HepG2 (cell line): ENCODE data around the gene GP2. TPM values are rescaled to one million over a fixed set of nuclear protein-coding genes. Genes with fewer than 3 reads are reported as not detected.

ENCODE experiments used
- BORCS8-MEF2B ChIP-seq: sonication (generic); formaldehyde crosslinking; IDR thresholded peaks from 2 replicates; pipeline ENCODE4 v1.8.0; 2022; ENCODE audit warnings: mild to moderate bottlenecking, missing genetic modification reagents
- CHD2 ChIP-seq: IDR thresholded peaks from 2 replicates; pipeline ENCODE4 v1.6.1; 2011; ENCODE audit warnings: low read depth, low read length, improper control_type of control experiment
- ELF1 ChIP-seq: sonication (generic); formaldehyde crosslinking; IDR thresholded peaks from 2 replicates; pipeline ENCODE4 v1.4.0; 2020; ENCODE audit warnings: missing genetic modification reagents
- ESRRA ChIP-seq: sonication (generic); formaldehyde crosslinking; IDR thresholded peaks from 2 replicates; pipeline ENCODE4 v1.5.1; 2020; ENCODE audit warnings: mild to moderate bottlenecking, low read depth, missing genetic modification reagents
- GABPB1 ChIP-seq: IDR thresholded peaks from 2 replicates; pipeline ENCODE4 v1.6.1; 2016; ENCODE audit warnings: mild to moderate bottlenecking, missing genetic modification reagents, moderate library complexity, missing compliant biosample characterization
- GATAD1 ChIP-seq: IDR thresholded peaks from 2 replicates; pipeline ENCODE4 v1.6.1; 2016; ENCODE audit warnings: missing genetic modification reagents, missing compliant biosample characterization
- SOX6 ChIP-seq, 2 experiments: fragments of 450-650 bp in 1 of 2; sonication (generic) in 1 of 2; formaldehyde crosslinking in 1 of 2; IDR thresholded peaks; 2 replicates each; pipeline versions ENCODE4 v1.4.0 to v1.6.1; 2017 to 2020; ENCODE audit warnings: antibody characterized with exemption in 1 of 2, mild to moderate bottlenecking in 1 of 2, missing genetic modification reagents in 1 of 2
- XBP1 ChIP-seq: sonication (generic); formaldehyde crosslinking; IDR thresholded peaks from 2 replicates; pipeline ENCODE4 v1.5.0; 2020; ENCODE audit warnings: missing genetic modification reagents
- ZBTB42 ChIP-seq: sonication (generic); formaldehyde crosslinking; IDR thresholded peaks from 2 replicates; pipeline ENCODE4 v1.5.0; 2020; ENCODE audit warnings: mild to moderate bottlenecking, missing genetic modification reagents
- ZMYM2 ChIP-seq: sonication (generic); formaldehyde crosslinking; IDR thresholded peaks from 2 replicates; pipeline ENCODE4 v1.8.0; 2022; ENCODE audit warnings: mild to moderate bottlenecking, missing genetic modification reagents
- ZNF12 ChIP-seq: sonication (generic); formaldehyde crosslinking; IDR thresholded peaks from 2 replicates; pipeline ENCODE4 v1.5.0; 2020; ENCODE audit warnings: missing genetic modification reagents
- ZNF207 ChIP-seq: fragments of 450-650 bp; IDR thresholded peaks from 2 replicates; pipeline ENCODE4 v1.6.1; 2016; ENCODE audit warnings: antibody characterized with exemption, borderline replicate concordance
- ZNF781 ChIP-seq: sonication (generic); formaldehyde crosslinking; IDR thresholded peaks from 2 replicates; pipeline ENCODE4 v1.5.1; 2020; ENCODE audit warnings: borderline replicate concordance, mild to moderate bottlenecking, missing genetic modification reagents; ENCODE audit errors: not compliant biosample characterization
- ZSCAN29 ChIP-seq: sonication (generic); formaldehyde crosslinking; conservative IDR thresholded peaks from 2 replicates; pipeline ENCODE4 v1.4.0; 2020; ENCODE audit warnings: mild to moderate bottlenecking, missing genetic modification reagents
- polyA plus RNA-seq, 8 experiments: library from polyadenylated mRNA; depleted of rRNA in 3 of 8; stranded (reverse) in 7 of 8; unstranded in 1 of 8; fragments of >200 nt; fragmentation: Illumina TruSeq in 4 of 8; extraction: Trizol in 4 of 8; gene quantifications; 2 replicates each; pipeline versions ENCODE4 v1.2.1 to v1.2.3, GENCODE V29; 2011 to 2016; ENCODE audit warnings: low read depth in 4 of 8, missing spikeins in 1 of 8, mixed read lengths in 1 of 8; ENCODE audit not compliant: insufficient read depth in 1 of 8
- total RNA-seq, 5 experiments: library from RNA; depleted of rRNA; stranded (reverse); fragments of >200 nt; fragmentation: Illumina TruSeq; extraction: Trizol; gene quantifications; 2 replicates each; pipeline ENCODE4 v1.2.3, GENCODE V29; 2016; ENCODE audit warnings: low read depth in 1 of 5
- TF ChIP-seq, protein P1 (sequence below): sonication (generic); formaldehyde crosslinking; IDR thresholded peaks from 2 replicates; pipeline ENCODE4 v1.4.0; 2020; ENCODE audit warnings: missing genetic modification reagents
- TF ChIP-seq, protein P2 (sequence below): sonication (generic); formaldehyde crosslinking; IDR thresholded peaks from 2 replicates; pipeline ENCODE4 v1.5.1; 2020; ENCODE audit warnings: mild to moderate bottlenecking, missing genetic modification reagents, moderate library complexity
- TF ChIP-seq, protein P3 (sequence below): IDR thresholded peaks from 2 replicates; pipeline ENCODE4 v1.4.0; 2020; ENCODE audit warnings: mild to moderate bottlenecking, missing genetic modification reagents
- TF ChIP-seq, protein P4 (sequence below): sonication (generic); formaldehyde crosslinking; IDR thresholded peaks from 2 replicates; pipeline ENCODE4 v1.9.0; 2021; ENCODE audit warnings: missing genetic modification reagents, borderline replicate concordance
- TF ChIP-seq, protein P5 (sequence below): sonication (generic); formaldehyde crosslinking; IDR thresholded peaks from 2 replicates; pipeline ENCODE4 v1.8.0; 2022; ENCODE audit warnings: mild to moderate bottlenecking, missing genetic modification reagents

GP2 gene
- total and polyA plus RNA-seq, 2 of the 13 experiments (the other 11 are each of a cell fraction or from before 2014, with no cell fraction given) = 0.15 to 0.69 TPM

DNA sequence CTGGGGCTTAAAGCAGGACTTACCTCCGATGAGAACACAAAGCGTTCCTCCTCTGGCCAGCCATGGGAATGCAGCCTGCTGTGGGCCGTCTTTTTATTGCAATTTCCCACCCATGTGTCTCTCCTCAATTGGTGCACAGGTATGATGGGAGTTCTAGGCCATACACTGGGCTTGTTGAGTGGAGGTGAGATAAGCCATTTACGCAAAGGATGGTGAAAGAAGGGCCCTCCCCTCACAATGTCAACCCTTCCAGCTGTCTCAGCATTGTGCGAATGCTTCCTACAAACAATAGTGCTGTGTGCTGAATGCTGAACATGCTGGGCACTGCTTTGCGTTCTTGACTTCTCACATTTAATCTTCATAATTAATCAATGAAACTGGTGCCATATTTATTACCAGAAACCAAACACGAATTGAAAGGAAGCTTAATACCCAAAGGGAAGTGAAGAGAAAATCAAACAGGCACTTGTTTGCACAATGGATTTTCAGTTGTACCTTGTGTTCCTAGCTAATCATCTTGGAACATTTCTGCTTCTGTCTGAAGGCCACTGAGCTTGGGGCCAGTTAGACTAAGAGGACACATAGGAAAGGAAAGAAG is at the start of gene GP2 (continued):
- TF ChIP-seq, protein P1, sequence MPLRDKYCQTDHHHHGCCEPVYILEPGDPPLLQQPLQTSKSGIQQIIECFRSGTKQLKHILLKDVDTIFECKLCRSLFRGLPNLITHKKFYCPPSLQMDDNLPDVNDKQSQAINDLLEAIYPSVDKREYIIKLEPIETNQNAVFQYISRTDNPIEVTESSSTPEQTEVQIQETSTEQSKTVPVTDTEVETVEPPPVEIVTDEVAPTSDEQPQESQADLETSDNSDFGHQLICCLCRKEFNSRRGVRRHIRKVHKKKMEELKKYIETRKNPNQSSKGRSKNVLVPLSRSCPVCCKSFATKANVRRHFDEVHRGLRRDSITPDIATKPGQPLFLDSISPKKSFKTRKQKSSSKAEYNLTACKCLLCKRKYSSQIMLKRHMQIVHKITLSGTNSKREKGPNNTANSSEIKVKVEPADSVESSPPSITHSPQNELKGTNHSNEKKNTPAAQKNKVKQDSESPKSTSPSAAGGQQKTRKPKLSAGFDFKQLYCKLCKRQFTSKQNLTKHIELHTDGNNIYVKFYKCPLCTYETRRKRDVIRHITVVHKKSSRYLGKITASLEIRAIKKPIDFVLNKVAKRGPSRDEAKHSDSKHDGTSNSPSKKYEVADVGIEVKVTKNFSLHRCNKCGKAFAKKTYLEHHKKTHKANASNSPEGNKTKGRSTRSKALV (CRISPR knock-in tag) = no peak
- TF ChIP-seq ELF1 (CRISPR knock-in tag) (no peak), ZBTB42 (no peak), ZNF207 (no peak), ZNF12 (CRISPR knock-in tag) (no peak), ZNF781 (no peak), GATAD1 (CRISPR knock-in tag) (no peak), ZSCAN29 (CRISPR knock-in tag) (no peak; the same call in 1 of the 2 replicates), SOX6 (IDR thresholded peaks at IDR 0.05) (no peak), SOX6 (CRISPR knock-in tag; IDR thresholded peaks at IDR 0.05) (peak; percentile 68), BORCS8-MEF2B (CRISPR knock-in tag) (no peak), ZMYM2 (CRISPR knock-in tag) (no peak), XBP1 (no peak), ESRRA (CRISPR knock-in tag) (0 out of 2 replicates have a peak, but pooled peaks have one; percentile 41), GABPB1 (CRISPR knock-in tag) (no peak), CHD2 (no peak)
- TF ChIP-seq, protein P2, sequence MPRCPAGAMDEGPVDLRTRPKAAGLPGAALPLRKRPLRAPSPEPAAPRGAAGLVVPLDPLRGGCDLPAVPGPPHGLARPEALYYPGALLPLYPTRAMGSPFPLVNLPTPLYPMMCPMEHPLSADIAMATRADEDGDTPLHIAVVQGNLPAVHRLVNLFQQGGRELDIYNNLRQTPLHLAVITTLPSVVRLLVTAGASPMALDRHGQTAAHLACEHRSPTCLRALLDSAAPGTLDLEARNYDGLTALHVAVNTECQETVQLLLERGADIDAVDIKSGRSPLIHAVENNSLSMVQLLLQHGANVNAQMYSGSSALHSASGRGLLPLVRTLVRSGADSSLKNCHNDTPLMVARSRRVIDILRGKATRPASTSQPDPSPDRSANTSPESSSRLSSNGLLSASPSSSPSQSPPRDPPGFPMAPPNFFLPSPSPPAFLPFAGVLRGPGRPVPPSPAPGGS (CRISPR knock-in tag) = no peak
- TF ChIP-seq, protein P3, sequence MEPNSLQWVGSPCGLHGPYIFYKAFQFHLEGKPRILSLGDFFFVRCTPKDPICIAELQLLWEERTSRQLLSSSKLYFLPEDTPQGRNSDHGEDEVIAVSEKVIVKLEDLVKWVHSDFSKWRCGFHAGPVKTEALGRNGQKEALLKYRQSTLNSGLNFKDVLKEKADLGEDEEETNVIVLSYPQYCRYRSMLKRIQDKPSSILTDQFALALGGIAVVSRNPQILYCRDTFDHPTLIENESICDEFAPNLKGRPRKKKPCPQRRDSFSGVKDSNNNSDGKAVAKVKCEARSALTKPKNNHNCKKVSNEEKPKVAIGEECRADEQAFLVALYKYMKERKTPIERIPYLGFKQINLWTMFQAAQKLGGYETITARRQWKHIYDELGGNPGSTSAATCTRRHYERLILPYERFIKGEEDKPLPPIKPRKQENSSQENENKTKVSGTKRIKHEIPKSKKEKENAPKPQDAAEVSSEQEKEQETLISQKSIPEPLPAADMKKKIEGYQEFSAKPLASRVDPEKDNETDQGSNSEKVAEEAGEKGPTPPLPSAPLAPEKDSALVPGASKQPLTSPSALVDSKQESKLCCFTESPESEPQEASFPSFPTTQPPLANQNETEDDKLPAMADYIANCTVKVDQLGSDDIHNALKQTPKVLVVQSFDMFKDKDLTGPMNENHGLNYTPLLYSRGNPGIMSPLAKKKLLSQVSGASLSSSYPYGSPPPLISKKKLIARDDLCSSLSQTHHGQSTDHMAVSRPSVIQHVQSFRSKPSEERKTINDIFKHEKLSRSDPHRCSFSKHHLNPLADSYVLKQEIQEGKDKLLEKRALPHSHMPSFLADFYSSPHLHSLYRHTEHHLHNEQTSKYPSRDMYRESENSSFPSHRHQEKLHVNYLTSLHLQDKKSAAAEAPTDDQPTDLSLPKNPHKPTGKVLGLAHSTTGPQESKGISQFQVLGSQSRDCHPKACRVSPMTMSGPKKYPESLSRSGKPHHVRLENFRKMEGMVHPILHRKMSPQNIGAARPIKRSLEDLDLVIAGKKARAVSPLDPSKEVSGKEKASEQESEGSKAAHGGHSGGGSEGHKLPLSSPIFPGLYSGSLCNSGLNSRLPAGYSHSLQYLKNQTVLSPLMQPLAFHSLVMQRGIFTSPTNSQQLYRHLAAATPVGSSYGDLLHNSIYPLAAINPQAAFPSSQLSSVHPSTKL (CRISPR knock-in tag) = peak; percentile 73
- TF ChIP-seq, protein P4, sequence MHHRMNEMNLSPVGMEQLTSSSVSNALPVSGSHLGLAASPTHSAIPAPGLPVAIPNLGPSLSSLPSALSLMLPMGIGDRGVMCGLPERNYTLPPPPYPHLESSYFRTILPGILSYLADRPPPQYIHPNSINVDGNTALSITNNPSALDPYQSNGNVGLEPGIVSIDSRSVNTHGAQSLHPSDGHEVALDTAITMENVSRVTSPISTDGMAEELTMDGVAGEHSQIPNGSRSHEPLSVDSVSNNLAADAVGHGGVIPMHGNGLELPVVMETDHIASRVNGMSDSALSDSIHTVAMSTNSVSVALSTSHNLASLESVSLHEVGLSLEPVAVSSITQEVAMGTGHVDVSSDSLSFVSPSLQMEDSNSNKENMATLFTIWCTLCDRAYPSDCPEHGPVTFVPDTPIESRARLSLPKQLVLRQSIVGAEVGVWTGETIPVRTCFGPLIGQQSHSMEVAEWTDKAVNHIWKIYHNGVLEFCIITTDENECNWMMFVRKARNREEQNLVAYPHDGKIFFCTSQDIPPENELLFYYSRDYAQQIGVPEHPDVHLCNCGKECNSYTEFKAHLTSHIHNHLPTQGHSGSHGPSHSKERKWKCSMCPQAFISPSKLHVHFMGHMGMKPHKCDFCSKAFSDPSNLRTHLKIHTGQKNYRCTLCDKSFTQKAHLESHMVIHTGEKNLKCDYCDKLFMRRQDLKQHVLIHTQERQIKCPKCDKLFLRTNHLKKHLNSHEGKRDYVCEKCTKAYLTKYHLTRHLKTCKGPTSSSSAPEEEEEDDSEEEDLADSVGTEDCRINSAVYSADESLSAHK (CRISPR knock-in tag) = no peak
- TF ChIP-seq, protein P5, sequence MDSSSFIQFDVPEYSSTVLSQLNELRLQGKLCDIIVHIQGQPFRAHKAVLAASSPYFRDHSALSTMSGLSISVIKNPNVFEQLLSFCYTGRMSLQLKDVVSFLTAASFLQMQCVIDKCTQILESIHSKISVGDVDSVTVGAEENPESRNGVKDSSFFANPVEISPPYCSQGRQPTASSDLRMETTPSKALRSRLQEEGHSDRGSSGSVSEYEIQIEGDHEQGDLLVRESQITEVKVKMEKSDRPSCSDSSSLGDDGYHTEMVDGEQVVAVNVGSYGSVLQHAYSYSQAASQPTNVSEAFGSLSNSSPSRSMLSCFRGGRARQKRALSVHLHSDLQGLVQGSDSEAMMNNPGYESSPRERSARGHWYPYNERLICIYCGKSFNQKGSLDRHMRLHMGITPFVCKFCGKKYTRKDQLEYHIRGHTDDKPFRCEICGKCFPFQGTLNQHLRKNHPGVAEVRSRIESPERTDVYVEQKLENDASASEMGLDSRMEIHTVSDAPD = peak; percentile 73
